Measurements from ENCODE around the gene MYO5A. TPM values are rescaled to one million over a fixed set of nuclear protein-coding genes. Genes with fewer than 3 reads are reported as not detected.
"Not testable (repeated sequence)": the region's sequence is repeated elsewhere in the genome, so short reads cannot be mapped to it uniquely, and the experiment has no call there.

The MYO5A gene
- total RNA-seq, 2 donors from 2014 or later, result 12.3 to 21.5 TPM

DNA sequence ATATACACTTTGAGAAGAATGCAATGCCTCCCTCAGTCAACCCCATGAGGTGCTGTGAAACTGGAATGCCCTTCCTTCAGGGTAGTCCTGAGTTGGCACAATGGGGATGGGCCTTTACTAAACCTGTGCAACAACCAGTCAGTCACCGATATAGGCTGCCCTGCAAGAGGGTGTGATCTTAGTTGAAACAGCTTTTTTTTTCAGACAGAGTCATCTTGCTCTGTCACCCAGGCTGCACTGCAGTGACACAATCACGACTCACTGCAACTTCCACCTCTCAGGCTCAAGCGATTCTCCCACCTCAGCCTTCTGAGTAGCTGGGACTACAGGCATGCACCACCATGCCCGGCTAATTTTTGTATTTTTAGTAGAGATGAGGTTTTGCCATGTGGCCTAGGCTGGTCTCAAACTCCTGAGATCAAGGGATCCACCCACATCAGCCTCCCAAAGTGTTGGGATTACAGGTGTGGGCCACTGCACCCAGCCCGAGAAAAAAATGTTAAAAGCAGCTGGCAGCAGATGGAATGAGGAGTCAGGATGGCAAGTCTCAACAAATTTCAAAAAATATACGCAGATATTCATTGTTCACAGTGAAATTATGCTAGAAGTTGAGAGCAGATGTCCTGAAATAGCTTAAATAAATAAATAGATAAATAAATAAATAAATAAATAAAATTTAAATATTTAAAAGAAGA, 31.8 kb downstream of the MYO5A start:
- no peak overlapping the region for H3K4me3 ChIP-seq
- DNase-seq (ENCODE audit: low spot score), result no peak
- no peak overlapping the region for H3K27ac ChIP-seq
- no peaks in the 10 kb centered on the region for H3K27me3 ChIP-seq
- peaks cover 0 to 7% of the 10 kb centered on the region in 2 donors for H3K4me1 ChIP-seq
- H3K36me3 ChIP-seq, result no peaks in the 10 kb centered on the region
- H3K9me3 ChIP-seq, result no peaks in the 10 kb centered on the region
- TF ChIP-seq, protein P1, sequence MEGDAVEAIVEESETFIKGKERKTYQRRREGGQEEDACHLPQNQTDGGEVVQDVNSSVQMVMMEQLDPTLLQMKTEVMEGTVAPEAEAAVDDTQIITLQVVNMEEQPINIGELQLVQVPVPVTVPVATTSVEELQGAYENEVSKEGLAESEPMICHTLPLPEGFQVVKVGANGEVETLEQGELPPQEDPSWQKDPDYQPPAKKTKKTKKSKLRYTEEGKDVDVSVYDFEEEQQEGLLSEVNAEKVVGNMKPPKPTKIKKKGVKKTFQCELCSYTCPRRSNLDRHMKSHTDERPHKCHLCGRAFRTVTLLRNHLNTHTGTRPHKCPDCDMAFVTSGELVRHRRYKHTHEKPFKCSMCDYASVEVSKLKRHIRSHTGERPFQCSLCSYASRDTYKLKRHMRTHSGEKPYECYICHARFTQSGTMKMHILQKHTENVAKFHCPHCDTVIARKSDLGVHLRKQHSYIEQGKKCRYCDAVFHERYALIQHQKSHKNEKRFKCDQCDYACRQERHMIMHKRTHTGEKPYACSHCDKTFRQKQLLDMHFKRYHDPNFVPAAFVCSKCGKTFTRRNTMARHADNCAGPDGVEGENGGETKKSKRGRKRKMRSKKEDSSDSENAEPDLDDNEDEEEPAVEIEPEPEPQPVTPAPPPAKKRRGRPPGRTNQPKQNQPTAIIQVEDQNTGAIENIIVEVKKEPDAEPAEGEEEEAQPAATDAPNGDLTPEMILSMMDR (IDR thresholded peaks at IDR 0.05), result no peak

DNA sequence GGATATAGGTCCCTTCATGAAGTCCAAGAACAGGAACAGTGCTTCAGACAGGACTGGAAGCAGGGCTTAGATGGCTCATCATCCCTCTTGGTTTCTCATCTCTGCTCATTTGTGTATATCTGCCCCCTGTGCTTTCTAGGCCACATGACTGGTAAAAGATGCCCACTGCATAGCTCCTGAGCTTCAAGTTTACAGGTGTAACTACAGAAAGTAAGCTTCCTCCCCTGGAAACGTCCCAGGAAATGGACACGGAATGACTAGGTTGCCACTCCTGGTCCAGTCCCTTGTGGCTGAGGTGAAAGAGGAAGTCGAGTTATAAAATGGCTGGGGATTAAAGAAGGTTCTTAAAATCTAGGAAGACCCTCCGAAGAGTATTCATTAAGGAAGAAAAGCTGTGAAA, 32.5 kb downstream of the MYO5A start:
- no peaks in the 10 kb centered on the region for H3K27me3 ChIP-seq
- H3K9me3 ChIP-seq, result no peaks in the 10 kb centered on the region
- H3K4me3 ChIP-seq, result no peak overlapping the region
- H3K27ac ChIP-seq, result no peak overlapping the region
- peaks cover 0 to 14% of the 10 kb centered on the region in 2 donors for H3K4me1 ChIP-seq
- TF ChIP-seq, protein P1 (IDR thresholded peaks at IDR 0.05), result no peak
- no peaks in the 10 kb centered on the region for H3K36me3 ChIP-seq
- no peak for DNase-seq (ENCODE audit: low spot score)

DNA sequence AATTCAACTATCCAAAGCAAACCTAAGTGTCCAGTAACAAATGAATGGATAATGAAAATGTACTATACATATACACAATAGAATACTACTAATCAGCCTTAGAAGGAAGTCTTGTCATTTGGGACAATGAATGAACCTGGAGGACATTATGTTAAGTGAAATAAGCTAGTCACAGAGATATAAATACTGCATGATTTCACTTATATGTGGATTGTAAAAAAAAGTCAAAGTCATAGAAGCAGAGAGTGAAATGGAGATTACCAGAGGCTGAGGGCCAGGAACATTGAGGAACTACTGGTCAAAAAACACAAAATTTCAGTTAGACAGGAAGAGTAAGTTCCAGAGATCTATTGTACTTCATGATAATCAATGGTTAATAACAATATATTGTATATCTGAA, 33.6 kb downstream of the MYO5A start:
- Histone ChIP-seq H3K9me3 (no peaks in the 10 kb centered on the region), H3K27ac (no peak overlapping the region), H3K4me3 (no peak overlapping the region), H3K4me1 (peaks cover 0 to 15% of the 10 kb centered on the region in 2 donors), H3K27me3 (no peaks in the 10 kb centered on the region), H3K36me3 (no peaks in the 10 kb centered on the region)
- DNase-seq (ENCODE audit: low spot score), result no peak
- TF ChIP-seq, protein P1 (IDR thresholded peaks at IDR 0.05), result no peak

DNA sequence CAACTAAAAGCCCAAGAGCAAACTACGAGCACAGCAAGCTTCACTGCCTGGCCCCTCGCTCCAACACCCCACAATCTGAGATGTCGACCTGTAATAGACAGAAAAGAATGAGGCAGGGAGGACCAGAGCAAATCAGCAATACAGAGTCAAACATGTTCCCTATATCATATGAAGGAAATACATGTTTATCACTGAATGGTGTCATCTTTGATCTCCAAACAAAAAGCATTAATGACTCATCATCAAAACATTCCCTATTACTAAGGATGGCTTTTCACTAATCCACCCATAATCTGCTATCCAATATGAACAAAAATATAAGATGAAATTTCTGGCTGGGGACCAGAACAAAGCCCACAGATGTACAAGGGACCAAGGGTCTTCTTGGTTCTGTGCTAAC, 34.7 kb downstream of the MYO5A start:
- Histone ChIP-seq H3K4me3 (no peak overlapping the region), H3K9me3 (no peaks in the 10 kb centered on the region), H3K4me1 (peaks cover 0 to 15% of the 10 kb centered on the region in 2 donors), H3K27me3 (no peaks in the 10 kb centered on the region), H3K36me3 (no peaks in the 10 kb centered on the region), H3K27ac (no peak overlapping the region)
- TF ChIP-seq, protein P1 (IDR thresholded peaks at IDR 0.05), result no peak
- no peak for DNase-seq (ENCODE audit: low spot score)

DNA sequence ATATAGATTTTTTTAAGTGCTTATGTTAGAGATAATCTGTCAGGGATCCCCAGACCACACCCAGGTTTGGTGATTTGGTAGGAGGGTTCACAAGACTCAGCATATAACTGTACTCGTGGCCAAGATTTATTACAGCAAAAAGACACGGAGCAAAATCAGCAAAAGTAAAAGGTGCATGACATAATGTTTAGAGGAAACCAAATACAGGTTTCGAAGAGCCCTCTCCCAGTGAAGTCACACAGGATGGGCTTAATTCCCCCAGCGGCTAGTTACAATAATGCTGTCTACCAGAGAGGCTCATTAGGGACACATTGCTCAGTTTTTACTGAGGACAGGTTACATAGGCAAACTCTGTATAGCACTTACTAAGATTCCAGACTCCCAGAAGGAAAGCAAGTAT, 36.5 kb downstream of the MYO5A start:
- Histone ChIP-seq H3K4me1 (peaks cover 0 to 15% of the 10 kb centered on the region in 2 donors), H3K27ac (no peak overlapping the region), H3K4me3 (no peak overlapping the region), H3K9me3 (no peaks in the 10 kb centered on the region), H3K36me3 (no peaks in the 10 kb centered on the region), H3K27me3 (no peaks in the 10 kb centered on the region)
- DNase-seq (ENCODE audit: low spot score), result no peak
- TF ChIP-seq, protein P1 (IDR thresholded peaks at IDR 0.05), result no peak

GRCh38 chr15:52491472-52491871, 37.2 kb downstream of the MYO5A start:
- Histone ChIP-seq H3K4me3 (no peak overlapping the region), H3K9me3 (no peaks in the 10 kb centered on the region), H3K27me3 (no peaks in the 10 kb centered on the region), H3K4me1 (peaks cover 0 to 15% of the 10 kb centered on the region in 2 donors), H3K27ac (no peak overlapping the region), H3K36me3 (no peaks in the 10 kb centered on the region)
- no peak for DNase-seq (ENCODE audit: low spot score)
- TF ChIP-seq, protein P1 (IDR thresholded peaks at IDR 0.05), result no peak

GRCh38 chr15:52489430-52489829, 39.2 kb downstream of the MYO5A start:
- not testable (repeated sequence) for H3K4me3 ChIP-seq

More at GRCh38 chr15:52489430-52489829, 39.2 kb downstream of the MYO5A start:
- not testable (repeated sequence) for DNase-seq (ENCODE audit: low spot score); H3K9me3 ChIP-seq; H3K27me3 ChIP-seq; H3K36me3 ChIP-seq; H3K27ac ChIP-seq
- H3K4me1 ChIP-seq, result peaks cover 0 to 15% of the 10 kb centered on the region in 2 donors

All from right atrium auricular region (tissue), 2 donors.